ENCODE results near the gene DAG1.

DAG1 gene

DNA sequence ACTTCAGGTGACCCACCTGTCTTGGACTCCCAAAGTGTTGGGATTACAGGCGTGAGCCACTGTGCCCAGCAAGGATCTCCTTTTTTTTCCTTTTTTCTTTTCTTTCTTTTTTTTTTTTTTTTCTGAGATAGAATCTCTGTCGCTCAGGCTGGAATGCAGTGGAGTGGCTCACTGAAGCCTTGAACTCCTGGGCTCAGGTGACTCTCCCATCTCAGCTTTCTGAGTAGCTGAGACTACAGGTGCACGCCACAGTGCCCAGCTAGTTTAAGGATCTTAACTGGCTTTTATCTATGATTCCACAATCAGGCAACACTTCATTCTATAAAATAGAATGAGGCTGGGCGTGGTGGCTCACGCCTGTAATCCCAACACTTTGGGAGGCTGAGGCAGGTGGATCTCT is 24.7 kb upstream of the DAG1 start:
- TF ChIP-seq, protein P1, sequence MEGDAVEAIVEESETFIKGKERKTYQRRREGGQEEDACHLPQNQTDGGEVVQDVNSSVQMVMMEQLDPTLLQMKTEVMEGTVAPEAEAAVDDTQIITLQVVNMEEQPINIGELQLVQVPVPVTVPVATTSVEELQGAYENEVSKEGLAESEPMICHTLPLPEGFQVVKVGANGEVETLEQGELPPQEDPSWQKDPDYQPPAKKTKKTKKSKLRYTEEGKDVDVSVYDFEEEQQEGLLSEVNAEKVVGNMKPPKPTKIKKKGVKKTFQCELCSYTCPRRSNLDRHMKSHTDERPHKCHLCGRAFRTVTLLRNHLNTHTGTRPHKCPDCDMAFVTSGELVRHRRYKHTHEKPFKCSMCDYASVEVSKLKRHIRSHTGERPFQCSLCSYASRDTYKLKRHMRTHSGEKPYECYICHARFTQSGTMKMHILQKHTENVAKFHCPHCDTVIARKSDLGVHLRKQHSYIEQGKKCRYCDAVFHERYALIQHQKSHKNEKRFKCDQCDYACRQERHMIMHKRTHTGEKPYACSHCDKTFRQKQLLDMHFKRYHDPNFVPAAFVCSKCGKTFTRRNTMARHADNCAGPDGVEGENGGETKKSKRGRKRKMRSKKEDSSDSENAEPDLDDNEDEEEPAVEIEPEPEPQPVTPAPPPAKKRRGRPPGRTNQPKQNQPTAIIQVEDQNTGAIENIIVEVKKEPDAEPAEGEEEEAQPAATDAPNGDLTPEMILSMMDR (IDR thresholded peaks at IDR 0.05; ENCODE audit: low read depth, low read length): no peak
- DNase-seq (ENCODE audit: extremely low read depth, low read depth): no peak

DNA sequence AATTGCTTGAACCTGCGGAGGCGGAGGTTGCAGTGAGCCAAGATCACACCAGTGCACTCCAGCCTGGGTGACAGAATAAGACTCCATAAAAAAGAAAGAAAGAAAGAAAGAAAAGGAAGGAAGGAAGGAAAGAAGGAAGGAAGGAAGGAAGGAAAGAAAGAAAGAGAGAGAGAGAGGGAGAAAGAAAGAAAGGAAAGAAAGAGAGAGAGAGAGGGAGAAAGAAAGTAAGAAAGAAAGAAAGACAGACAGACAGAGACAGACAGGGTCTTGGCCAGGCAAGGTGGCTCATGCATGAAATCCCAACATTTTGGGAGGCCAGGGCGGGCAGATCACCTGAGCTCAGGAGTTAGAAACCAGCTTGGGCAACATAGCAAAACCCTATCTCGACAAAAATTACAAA is 16.4 kb upstream of the DAG1 start:
- TF ChIP-seq, protein P1 (IDR thresholded peaks at IDR 0.05; ENCODE audit: low read depth, low read length): no peak
- no peak for DNase-seq (ENCODE audit: extremely low read depth, low read depth)

DNA sequence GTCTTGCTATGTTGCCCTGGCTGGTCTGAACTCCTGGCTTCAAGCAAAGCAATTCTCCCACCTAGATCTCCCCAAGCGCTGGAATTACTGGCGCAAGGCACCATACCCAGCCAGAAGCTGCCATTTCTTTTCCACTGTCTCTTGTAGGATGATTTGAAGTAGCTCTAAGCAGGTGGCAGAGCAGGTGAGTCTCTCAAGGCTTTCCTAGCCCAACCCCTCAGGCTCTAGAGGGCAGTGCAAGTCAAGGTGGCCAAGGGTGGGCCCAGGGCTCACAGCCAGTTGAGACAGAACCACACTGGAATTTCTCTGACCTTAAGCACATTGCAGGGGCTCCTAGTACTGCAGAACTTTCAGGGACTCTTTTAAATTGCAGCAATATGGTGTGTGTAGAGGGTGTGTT is 15.6 kb upstream of the DAG1 start:
- TF ChIP-seq, protein P1 (IDR thresholded peaks at IDR 0.05; ENCODE audit: low read depth, low read length): peak; percentile 6
- DNase-seq (ENCODE audit: extremely low read depth, low read depth): no peak

DNA sequence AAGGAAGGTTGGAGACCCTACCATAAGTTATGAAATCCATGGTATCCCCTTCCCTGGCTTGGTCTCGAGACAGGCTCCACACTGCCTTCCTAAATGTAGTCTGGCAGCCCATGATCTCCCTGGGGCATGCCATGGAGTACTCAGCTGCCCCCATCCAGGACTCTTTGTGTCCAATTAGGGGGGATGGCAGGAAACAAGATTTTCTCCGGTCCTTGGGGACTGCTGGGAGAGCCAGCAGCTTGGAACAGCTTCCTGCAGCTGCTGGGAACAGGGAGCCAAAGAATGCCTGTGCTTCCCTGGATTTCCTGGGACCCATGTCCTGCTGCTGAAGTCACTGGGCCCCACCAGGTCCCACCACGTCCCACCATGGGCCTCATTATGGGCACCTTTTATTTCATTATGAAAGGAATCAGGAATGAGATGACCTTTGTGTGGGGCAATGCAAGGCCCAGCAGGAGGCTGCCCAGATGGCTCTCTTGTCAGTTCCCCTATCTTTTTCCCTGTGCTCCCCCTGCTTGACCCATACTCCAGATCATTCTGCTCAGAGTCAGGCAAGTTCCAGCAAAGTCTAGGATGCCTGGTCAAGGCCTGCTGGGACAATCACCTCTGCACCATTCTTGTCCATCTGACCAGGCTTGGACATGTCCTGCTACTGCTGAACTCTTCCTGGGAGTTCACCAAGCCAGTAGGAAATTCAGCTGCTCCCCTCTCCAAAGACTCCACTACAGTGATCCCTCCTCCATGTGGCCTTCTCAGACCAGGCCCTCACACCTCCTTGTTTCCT is 15.0 kb upstream of the DAG1 start:
- no peak for DNase-seq (ENCODE audit: extremely low read depth, low read depth)

DNA sequence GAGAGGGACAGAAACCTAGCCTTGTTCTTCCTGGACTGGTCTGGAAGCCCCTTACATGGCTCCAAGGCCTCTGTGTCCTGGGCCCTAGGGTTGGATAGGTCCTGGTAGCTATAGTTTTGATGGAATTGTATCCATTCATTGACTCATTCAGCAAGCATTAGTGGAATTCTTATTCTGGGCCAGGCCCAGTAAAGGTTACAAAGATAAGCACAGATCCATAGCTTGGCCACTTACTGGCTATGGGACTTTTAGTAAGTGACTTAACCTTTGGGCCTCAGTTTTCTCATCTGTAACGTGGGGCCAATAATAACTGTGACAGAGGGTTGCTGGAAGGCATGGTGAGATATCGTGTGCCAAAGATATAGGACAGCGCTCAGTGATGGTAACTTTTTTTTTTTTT is 13.6 kb upstream of the DAG1 start:
- TF ChIP-seq, protein P1 (IDR thresholded peaks at IDR 0.05; ENCODE audit: low read depth, low read length): no peak
- no peak for DNase-seq (ENCODE audit: extremely low read depth, low read depth)

More for the DNA sequence above, 15.0 kb upstream of the DAG1 start:
- TF ChIP-seq, protein P1 (IDR thresholded peaks at IDR 0.05; ENCODE audit: low read depth, low read length): no peak

DNA sequence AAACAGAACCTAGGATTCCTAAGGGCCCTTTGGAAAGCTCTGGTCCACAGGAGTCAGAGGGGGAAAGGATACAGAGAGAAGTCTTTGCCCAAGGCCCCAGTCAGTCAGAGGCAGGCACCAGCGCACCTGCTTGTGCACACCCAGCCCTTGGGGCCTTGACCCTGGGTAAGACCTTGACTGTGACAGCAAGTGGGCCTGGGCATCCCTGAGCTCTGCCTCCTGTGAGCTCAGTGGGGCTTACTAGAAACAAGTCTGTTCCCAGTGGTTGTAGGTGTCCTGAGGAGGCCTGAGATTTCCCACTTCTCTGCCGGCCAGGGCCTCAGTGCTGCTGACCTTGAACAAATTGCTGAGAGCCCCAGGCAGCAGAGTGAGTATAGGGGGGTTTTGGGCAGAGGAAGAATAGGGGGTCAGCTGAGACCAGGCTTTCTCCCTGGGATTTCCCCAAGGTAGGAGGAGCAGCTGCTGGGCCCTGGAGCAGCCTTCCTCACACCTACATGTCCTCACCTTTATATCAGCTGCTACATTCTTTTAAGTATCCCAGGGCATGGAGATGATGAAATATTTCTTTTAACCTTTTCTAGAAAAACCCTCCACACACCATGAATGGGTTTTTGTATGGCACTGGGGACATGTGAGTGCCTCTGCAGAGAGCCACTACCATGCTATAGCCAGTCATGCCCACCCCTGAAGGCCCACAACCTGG is 9.7 kb upstream of the DAG1 start:
- TF ChIP-seq, protein P1 (IDR thresholded peaks at IDR 0.05; ENCODE audit: low read depth, low read length): no peak
- DNase-seq (ENCODE audit: extremely low read depth, low read depth): no peak

DNA sequence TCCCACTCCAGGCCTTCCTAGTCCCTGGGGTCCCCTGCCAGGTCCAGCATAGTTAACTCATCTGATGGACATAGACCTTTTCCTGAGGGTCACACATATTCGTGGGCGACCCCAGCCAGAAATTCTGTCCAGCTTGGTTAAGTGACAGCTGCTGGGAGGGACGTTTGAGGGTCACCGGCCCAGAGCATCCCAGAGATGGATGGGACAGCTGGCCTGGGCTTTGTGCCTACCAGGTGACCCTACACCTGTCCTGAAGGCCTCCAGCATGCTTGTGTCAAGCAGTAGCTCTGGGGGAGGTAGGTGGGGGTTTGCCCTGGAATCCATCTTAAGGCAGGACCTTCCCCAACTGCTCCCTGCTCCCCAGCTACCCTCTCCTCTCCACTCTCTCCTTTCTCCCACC is 9.1 kb upstream of the DAG1 start:
- no peak for DNase-seq (ENCODE audit: extremely low read depth, low read depth)
- TF ChIP-seq, protein P1 (IDR thresholded peaks at IDR 0.05; ENCODE audit: low read depth, low read length): no peak

All from AG09319 (cell line).